NCI-H460 (cell line): Measurements from ENCODE around the gene ATP2B3. TPM values are rescaled to one million over a fixed set of nuclear protein-coding genes. Genes with fewer than 3 reads are reported as not detected.

Experiments
- DNase-seq: peaks from one replicate; pipeline ENCODE4 v3.0.0-alpha.2; 2016; ENCODE audit warnings: low read depth; ENCODE audit errors: extremely low read depth
- total RNA-seq: library from RNA; depleted of rRNA; stranded (reverse); fragments of >200 nt; shearing (Covaris generic); gene quantifications from 2 replicates; pipeline ENCODE4 v1.2.3, GENCODE V29; 2014

ATP2B3 gene
- total RNA-seq, 1 experiment from 2014 or later: not detected

DNA sequence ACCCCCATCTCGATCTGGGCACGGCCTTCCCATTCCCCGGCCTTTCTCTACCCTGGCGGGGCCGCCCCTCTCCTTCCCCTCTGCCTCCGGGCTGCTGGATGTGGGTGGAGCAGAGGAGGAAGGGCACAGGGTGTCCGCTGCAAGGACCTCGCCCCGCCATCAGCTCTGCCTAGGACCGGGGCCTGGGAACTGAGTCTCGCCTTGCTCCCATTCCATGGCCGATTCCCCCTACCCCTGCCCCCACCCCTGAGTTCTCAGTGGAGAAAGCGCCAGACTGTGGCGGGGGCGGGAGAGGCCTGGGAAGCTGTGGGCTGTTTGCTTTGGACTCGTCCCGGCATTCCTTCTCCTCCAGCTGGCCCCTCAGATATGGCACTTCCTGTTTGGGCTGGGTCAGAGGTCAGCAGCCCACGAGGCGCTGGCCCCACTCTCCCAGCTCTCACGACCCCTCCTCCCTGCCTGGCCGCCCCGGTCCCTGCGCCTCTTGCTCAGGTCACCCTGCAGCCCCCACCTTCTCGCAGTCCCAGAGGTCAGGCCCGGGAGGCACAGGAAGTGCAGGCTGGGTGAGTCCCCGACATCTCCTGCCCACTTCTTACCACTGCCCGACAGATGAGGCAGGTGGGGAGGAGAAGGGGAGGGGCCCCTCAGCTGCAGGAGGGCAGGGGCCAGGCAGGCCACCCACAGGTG, 29.1 kb upstream of the ATP2B3 start:
- DNase-seq: no peak

DNA sequence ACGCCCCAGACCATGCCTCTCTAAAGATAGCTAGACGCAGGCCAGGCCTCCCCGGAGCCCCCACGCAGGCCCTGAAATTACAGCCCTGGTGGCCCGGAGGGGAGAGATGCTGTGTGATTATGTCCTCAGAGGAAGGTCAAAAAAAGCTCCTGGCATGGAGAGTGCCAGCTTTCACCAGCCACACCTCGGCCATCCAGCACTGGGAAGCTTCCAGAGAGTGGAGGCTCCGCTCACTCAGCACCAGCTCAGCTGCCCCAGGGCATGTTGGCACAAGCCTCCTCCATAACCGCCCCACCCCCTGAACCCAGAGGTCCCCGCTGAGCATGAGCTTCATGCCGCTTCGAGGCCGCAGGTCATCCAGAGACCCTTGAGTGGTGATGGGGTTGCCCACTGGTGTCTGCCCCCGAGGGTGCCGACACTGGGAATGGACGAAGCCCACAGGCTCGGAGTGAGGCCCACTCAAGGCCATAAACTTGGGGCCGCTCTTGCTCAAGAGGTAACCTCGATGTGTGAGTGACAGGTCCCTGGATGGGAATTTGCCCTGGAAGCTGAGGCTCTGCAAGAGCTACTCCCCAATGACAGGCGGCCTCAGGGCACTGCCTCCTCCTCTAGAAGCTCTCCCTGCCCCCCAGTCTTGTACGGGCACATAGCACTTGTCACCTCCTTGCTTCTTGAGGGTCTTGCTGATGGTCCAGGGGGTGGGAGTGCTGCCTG, 27.1 kb upstream of the ATP2B3 start:
- DNase-seq: no peak

DNA sequence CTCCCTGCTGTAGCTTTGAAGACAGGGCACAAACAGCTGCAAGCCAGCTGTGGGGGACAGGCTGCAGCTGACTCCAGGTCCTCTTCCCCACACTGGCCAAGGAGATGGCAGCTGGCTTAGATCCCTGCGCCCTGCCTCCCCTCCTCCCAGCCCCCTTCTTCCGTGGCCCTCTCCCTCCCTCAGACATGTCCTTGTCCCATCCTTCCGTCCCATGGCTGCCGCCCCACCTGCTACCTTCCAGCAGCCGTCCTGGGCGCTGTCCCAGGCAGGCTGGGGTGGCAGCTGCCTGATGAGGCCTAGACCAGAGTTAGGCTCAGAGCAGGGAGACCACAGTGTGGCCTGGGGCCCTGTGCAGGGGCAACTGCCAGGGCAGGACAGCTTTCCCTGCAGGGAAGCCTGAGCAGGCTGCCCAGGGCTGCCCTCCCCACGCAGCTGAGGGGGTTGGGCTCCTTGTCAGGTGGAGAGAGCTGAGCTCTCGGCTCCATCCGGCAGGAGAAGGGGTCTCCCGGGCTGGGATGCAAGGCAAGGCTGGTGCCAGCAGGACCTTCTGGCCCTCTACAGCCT, 26.0 kb upstream of the ATP2B3 start:
- no peak for DNase-seq

DNA sequence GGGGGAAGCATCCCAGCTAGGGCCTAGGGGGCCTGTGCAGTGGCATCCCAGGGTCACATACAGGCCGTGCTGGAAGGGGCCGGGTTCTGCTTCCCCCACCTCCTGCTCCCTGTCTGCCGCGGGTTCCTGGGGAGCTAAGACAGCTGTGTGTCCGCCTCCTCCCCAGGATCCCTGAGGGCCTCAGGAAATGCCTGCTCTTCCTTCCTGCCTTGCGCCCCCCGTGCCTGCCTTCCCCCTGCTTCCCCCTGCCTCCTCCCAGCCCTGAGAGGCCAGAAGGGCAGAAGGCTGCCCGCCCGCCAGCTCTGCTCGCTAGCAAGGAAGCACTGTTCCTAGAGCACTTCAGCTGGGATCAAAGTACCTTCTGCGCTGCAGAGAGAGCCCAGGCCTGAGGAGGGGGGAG, 25.5 kb upstream of the ATP2B3 start:
- DNase-seq: no peak

DNA sequence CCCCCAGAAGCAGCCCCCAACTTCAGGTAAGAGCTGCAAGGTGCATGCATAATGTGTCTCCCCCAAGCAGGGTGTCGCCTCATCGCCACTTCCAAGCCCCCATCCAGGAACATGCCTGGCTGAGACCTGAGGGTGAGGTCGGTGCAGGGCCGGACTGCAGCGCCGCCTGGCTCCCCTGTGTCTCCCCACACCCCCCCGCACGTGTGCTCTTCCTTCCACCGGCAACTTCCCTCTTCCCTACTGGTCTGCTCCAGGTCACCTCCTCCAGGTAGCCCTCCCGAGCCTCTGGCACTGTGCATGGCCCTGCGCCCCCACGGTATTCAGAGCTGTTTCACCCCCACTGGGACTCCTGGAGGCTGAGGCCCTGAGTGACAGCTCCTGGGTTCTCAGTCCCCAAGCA, 24.9 kb upstream of the ATP2B3 start:
- no peak for DNase-seq

DNA sequence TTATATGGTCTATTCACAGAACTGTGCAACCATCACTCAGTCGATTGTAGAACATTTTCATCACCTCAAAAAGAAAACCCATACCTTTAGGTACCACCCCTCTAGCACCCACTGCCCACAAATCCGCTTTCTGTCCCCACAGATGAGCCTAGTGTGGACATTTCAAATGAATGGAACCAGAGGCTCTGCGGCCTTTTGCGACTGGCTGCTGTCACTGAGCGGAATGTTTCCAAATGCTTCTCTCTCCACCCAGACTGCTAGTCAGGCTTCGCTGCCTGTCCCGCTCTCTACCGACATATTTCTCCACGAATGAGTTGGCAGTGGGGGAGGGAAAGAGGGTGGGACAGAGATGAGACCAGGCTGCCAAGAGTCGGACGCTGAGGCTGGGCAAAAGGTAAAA, 24.4 kb upstream of the ATP2B3 start:
- no peak for DNase-seq

DNA sequence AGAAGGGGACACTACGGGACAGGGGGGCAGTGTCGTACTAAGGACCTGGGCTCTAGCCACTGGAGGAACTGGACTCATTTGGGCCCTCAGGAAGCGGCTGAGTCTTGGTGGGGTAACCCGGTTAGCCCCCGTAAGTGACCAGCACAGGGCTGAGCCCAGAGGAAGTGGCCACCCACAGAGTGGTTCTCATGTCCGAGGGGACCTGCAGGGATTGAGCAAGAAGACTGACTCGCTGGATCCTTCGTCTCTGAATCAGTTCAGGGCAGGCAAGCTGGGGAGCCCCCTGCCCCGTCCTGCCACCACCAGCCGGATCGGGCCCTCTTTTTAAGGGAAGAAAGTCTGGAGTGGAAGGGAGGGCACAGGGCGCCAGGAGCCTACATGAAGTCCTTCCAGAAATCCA, 23.4 kb upstream of the ATP2B3 start:
- no peak for DNase-seq

DNA sequence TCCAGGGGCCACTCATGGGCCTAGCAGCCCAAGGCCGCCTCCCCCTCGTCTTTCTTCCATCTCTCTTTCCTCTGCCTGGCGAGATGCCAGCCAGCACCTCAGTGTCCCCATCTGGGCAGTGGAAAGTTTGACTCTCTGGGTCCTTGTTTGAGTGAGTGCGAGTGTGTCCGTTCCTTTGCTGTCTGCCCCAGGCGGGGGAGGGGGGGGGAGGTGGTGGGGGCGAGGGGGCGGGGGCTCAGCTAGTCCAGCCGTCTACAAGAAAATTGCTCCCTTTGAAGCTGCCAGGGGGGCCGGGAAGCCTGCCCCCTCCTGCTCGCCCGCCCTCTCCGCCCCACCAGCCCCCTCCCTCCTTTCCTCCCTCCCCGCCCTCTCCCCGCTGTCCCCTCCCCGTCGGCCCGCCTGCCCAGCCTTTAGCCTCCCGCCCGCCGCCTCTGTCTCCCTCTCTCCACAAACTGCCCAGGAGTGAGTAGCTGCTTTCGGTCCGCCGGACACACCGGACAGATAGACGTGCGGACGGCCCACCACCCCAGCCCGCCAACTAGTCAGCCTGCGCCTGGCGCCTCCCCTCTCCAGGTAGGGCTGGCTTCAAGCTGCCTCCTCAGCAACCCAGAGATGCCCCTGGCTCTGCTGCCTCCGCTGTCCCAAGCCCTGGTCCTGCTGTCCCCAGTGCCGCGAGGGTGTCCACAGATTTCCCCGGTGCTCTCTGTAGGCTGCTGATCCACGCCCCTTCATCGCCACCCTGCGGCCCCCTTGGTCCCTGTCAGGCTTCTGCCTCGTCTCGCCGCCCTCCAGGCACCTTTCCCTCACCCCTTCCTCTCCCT, 22.7 kb upstream of the ATP2B3 start, which contains the start of gene BGN:
TSS of gene BGN (plus strand) at position 440 of the 821 bp plus-strand sequence. CDS start 9,652 bp downstream, outside the sequence.
- DNase-seq: peak; percentile 23

DNA sequence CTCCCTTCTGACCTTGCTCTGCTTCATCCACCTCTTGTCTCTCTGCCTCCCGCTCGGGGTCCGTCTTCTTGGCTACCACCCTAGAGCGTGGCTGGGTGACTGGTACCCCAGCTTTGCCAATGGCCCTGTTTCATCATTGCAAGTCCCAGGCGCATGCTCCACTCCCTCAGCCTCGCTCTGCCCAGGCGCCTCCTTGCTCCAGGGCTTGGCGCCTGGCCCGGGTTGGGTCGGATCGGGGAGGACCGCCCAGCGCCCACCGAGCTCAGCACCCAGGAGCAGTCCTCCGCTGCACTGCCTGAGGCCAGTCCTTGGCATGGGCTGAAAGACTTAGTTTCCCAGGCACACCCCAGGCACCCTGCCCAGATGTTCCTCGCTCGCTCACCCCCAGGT, 22.1 kb upstream of the ATP2B3 start:
- peak; percentile 12 for DNase-seq

DNA sequence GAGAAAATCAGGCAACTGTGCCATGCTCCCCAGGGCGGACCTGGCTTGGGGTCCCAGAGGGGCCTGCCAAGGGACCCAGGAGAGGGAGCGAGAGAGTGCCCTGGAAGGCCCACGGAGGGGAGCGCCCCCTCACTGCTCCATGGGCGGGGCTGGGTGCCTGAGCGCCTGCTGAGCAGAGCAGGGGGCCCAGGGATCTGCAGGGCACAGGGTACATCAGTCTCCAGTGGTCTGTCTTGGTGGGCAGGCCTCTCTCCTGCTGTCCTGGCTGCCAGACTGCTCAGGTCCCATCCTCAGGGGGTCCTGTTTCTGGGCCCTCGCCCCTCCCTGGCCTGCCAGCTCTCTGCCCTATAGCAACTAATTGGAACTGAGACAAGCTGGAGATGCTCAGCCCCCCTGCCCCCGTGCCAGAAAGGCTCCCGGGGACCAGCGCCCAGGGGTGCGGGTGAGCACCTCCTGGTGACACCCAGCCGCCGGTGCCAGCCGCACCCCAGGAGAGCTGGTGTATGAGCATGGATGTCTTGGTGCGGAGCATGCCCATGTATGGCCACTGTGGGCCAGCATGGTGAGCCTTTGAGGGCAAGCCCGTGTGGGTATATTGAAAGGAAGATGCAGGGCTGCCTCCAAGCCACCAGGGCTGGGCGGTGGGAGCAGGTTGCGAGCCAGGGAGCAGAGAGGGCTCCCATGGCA, 21.4 kb upstream of the ATP2B3 start:
- DNase-seq: no peak

DNA sequence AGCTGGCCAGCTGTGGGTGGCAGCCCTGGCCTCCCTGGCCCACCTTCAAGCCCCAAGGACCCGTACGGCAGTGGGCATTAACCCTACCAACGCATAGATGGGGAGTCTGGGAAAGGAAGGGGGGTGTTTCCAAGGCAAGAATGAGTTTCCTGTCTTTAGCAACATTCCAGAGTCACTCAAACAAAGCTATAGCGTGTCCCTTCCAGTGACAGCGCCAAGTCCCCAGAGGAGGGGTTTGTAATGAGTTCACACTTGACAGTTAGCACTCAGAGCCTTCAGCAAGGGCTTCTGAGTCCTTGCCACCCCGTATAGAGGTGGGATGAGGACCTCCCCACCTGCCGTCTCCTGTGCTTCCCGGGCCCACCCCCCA, 20.9 kb upstream of the ATP2B3 start:
- no peak for DNase-seq

DNA sequence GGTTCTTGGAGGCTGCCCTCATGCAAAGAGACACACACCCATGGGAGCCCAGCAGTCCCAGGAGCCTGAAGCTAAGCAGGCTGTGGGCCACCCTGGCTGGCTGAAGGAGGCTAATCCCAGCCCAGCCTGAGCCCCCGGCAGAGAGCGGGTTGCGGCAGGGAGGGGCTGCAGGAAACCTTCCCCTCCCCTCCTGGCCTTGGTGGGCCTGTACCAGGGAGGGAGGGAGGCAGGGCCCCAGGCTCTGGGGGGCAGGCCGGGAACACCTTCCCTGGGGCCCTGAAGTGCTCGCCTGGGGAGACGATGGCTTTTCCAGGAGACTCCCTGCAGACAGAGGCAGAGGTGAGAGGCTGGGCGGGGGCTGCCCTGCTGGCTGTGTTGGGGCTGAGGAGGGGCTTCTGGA, 19.0 kb upstream of the ATP2B3 start:
- no peak for DNase-seq

DNA sequence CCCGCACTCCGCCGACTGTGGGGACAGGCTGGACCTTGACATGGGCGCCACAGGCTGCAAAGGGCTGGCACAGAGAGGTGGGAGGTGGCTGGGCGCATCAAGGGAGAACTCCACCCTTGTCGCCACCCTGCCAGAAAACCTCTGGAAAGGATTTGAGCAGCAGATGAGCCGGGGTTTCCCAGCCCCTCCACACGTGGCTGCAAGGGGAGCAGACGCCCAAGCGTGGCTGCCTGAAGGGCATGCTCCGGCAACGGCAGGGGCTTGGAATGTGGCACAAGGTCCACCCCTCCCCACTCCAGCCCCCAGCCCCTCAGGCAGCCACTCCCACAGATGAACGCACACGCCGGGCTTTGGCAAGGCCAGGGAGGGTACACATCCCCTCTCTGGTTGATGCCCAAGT, 18.1 kb upstream of the ATP2B3 start:
- no peak for DNase-seq

DNA sequence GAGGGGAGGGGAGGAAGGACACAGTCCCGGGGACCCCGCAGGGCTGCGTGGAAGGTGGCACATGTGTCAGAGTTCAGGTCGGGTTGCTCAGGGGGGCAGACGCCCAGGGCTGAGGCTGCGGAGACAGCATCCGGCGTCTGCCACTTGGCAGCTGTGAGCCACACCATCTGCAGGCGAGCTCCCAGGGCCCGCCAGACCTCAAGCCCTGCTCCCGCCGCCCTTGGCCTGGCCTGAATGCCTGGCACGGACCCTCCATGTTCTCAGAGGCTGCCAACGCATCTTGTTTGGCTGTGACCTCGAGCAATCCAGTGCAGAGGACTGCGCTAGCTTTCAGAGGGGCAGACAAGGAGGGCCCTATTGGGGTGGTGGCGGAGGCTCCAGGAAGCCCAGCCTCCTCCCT, 17.6 kb upstream of the ATP2B3 start:
- no peak for DNase-seq

DNA sequence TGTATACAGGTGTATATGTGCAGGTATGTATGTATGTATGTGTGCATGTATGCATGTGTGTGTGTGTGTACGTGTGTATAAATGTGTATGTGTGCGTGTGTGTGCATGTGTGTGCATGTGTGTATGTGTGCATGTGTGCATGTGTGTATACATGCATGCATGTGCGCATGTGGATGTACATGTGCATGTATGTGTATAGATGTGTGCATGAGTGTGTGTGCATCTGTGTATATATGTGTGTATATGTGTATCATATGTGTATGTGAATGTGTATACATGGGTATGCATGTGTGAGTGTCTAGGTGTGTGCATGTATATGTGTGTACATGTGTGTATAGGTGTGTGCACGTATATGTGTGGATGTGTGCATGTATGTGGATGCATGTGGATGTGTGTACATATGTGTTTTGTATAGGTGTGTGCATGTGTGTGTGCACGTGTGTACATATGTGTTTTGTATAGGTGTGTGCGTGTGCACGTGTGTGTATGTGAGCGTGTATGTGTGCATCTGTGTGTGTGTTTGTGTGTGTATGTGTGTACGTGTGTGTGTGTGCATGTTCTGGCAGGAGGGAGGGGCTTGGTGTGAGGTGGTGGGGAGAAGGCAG, 16.7 kb upstream of the ATP2B3 start:
- no peak for DNase-seq

DNA sequence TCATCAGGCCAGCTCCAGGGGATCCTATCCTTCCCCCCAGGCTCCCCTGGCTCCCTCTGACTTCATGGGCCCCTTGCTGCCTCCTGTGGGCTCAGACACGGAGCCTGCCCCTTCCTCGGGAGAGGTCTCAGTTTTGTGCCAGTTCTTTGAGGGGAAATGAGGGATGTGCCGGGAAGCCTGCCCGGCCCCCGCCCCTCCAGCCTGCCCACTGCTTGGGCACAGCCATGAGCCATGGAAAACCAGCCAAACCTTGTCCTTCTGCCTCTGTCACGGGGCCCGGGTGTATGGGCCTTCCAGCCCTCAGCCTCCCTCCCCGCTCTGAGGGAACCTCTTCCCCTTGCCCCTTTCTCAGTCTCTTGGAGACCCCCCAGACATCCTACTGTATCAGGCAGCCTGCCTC, 15.9 kb upstream of the ATP2B3 start:
- no peak for DNase-seq

DNA sequence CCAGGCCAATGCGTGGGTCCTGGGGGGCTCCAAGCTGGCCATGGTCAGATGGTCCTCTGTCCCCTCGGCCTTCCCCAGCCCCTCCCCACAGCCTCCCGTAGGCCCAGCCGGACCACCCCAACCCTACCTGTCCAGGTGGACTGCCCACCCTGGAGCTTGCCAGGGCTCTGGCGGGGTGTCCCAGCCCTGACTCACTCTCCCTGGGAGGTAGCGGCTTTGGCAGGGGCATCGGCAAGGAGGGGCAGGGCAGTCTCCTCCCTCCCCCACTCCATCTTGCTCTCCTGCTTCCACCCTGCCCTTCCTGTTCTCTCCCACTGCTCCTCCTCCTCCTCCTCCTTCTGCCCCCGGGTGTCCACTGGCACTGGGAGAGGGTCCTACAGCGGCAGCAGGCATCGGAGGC, 15.3 kb upstream of the ATP2B3 start:
- DNase-seq: no peak

DNA sequence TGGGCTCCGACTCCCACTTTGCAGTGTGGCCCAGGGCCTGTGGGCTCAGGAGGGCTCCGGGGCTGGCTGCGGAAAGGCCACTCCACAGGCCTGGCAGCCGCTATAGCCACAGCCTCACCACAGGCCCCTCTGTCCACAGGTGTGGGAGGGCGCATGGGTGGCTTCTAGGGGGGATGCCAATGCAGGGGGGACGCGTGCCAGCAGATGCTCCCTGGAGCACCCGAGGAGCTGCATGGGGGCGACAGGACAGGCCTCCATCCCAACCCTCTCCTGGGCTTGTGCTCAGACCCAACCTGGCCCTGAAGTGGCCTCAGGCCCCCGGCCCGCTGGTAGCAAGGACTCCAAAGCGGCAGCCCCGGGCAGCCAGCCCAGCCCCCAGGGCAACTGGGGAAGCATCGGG, 14.6 kb upstream of the ATP2B3 start:
- DNase-seq: no peak

DNA sequence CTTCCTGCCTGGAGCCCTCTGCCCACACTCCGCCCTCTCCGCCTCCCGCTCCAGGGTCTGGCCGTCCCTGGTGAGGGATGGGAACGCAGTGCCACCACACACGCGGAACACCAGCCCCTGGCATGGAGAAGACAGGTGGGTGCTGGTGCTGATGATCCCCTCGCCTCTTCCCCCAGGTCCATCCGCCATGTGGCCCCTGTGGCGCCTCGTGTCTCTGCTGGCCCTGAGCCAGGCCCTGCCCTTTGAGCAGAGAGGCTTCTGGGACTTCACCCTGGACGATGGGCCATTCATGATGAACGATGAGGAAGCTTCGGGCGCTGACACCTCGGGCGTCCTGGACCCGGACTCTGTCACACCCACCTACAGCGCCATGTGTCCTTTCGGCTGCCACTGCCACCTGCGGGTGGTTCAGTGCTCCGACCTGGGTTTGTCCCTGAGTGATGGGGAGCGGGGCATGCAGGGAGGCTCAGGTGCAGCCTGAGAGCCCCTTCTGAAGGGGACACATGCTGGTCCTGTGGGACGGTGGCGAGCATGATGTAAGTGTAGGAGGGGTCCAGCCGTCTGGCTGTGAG, 12.9 kb upstream of the ATP2B3 start:
- DNase-seq: no peak

DNA sequence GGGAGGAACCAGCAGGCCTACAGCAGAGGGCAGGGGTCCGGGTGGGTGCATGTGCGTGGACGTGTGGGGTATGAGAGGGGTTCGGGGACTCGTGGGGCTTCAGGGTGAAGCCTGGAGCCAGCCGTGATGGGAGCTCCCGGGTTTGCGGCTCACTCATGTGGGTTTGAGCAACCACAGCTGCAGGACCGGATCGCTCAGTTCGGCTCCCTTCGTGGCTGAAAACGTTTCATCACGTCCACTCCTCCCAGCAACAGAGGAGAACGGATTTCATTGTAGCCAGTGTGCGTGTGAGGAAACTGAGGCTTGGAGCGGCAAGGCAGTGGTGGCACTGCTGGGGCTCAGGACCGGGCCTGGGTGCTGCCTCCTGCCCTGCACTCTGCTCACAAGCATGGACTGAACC, 12.1 kb upstream of the ATP2B3 start:
- DNase-seq: no peak
